ENCODE data around the gene ZMIZ2. TPM values are rescaled to one million over a fixed set of nuclear protein-coding genes. Genes with fewer than 3 reads are reported as not detected.
"Not testable (repeated sequence)": the region's sequence is repeated elsewhere in the genome, so short reads cannot be mapped to it uniquely, and the experiment has no call there.

Gene ZMIZ2
- total RNA-seq, 1 donor from 2014 or later, result 54.3 TPM

DNA sequence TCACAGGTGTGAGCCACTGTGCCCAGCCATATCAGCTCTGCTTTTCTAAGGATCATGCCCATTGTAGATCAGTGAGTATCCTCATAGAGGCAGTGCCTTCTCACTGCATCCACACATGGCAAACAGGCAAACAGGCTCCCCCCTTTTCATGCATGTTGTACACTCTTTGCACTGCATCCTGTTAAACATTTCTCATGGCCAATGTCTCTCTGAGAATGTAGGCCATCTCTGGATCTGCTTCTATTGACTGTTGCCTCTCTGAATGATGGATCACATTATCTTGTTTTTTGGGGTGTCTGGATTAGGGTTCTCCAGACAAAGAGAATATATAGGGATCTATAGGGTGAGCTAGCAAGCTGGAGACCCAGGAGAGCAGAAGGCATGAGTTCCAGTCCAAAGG, 34.8 kb downstream of the ZMIZ2 start:
- H3K27ac ChIP-seq, result no peak overlapping the region
- no peak overlapping the region for H3K4me3 ChIP-seq
- TF ChIP-seq POLR2A (IDR thresholded peaks at IDR 0.05) (no peak), POLR2AphosphoS5 (IDR thresholded peaks at IDR 0.05; ENCODE audit: insufficient read depth in 1 of 2, low read depth in 1 of 2) (no peak)
- TF ChIP-seq, protein P1, sequence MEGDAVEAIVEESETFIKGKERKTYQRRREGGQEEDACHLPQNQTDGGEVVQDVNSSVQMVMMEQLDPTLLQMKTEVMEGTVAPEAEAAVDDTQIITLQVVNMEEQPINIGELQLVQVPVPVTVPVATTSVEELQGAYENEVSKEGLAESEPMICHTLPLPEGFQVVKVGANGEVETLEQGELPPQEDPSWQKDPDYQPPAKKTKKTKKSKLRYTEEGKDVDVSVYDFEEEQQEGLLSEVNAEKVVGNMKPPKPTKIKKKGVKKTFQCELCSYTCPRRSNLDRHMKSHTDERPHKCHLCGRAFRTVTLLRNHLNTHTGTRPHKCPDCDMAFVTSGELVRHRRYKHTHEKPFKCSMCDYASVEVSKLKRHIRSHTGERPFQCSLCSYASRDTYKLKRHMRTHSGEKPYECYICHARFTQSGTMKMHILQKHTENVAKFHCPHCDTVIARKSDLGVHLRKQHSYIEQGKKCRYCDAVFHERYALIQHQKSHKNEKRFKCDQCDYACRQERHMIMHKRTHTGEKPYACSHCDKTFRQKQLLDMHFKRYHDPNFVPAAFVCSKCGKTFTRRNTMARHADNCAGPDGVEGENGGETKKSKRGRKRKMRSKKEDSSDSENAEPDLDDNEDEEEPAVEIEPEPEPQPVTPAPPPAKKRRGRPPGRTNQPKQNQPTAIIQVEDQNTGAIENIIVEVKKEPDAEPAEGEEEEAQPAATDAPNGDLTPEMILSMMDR (IDR thresholded peaks at IDR 0.05), result no peak
- H3K36me3 ChIP-seq, result no peaks in the 10 kb centered on the region
- H3K27me3 ChIP-seq, result no peaks in the 10 kb centered on the region
- H3K4me1 ChIP-seq, result no peaks in the 10 kb centered on the region
- peaks cover 9% of the 10 kb centered on the region for H3K9me3 ChIP-seq
- no peak for DNase-seq (ENCODE audit: extremely low spot score in 2 of 2)
- intact Hi-C loops (cut with DNase I), result no loop called here

DNA sequence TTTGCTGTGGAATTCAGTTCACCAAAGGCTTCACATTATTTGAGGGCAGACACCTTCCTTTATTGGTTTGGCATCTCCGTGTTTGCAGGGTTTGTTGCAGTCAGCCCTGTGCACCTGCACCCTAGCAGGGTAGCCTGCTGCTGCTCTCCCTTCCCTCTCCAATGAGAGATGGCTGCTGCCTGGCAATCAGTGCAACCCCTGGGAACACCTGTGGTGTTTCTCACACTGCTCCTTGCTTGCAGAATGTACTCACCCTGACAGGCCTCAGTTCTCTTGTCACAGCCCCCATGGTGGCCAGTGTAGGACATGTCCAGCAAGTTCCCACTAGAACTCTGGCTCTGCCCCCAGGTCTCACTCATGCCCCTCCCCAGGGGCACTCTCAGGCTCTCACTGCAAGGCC, 35.7 kb downstream of the ZMIZ2 start:
- H3K27ac ChIP-seq, result no peak overlapping the region
- peaks cover 9% of the 10 kb centered on the region for H3K9me3 ChIP-seq
- intact Hi-C loops (cut with DNase I), result no loop called here
- TF ChIP-seq POLR2A (IDR thresholded peaks at IDR 0.05), result no peak
- TF ChIP-seq, protein P1 (IDR thresholded peaks at IDR 0.05), result no peak
- TF ChIP-seq POLR2AphosphoS5 (IDR thresholded peaks at IDR 0.05; ENCODE audit: insufficient read depth in 1 of 2, low read depth in 1 of 2), result no peak
- no peaks in the 10 kb centered on the region for H3K36me3 ChIP-seq
- H3K4me3 ChIP-seq, result no peak overlapping the region
- no peaks in the 10 kb centered on the region for H3K4me1 ChIP-seq
- DNase-seq (ENCODE audit: extremely low spot score in 2 of 2), result no peak
- H3K27me3 ChIP-seq, result no peaks in the 10 kb centered on the region

DNA sequence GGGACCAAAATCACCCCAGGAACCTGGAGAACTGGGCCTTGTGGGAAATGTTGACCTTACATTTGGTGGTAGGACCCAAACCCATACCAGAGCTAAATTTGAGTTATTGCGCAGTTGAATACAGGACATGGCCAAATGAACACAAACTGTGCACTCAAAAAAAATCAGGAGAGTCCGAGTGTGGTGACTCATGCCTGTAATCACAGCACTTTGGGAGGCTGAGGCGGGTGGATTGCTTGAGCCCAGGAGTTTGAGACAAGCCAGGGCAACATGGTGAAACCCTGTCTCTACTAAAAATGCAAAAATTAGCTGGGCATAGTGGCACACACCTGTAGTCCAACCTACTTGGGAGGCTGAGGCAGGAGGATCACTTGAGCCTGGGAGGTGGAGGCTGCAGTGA, 36.6 kb downstream of the ZMIZ2 start:
- H3K27me3 ChIP-seq; DNase-seq (ENCODE audit: extremely low spot score in 2 of 2); H3K4me3 ChIP-seq; H3K9me3 ChIP-seq; H3K36me3 ChIP-seq; H3K27ac ChIP-seq; intact Hi-C loops (cut with DNase I); H3K4me1 ChIP-seq: not testable (repeated sequence)

DNA sequence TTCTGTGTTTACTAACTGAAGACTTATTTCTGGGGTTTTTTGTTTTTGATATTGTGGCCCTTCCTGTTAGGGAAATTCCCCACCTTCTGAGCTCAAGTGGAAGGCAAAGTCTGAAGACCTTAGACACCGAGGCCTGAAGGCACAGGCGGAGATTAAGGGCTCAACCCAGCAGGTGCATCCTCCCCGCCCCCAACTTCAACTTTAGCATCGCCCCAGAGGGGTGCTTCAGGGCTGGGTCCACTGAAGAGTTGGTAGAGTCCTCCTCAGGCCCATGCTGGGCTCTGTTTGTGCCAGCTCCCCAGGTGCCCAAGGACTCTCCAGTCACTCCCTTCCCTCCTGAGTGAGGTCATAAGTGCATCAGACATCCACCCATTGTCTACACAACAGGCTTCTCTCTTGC, 38.4 kb downstream of the ZMIZ2 start:
- intact Hi-C loops (cut with DNase I), result no loop called here
- no peak overlapping the region for H3K4me3 ChIP-seq
- peaks cover 9% of the 10 kb centered on the region for H3K9me3 ChIP-seq
- H3K27me3 ChIP-seq, result no peaks in the 10 kb centered on the region
- DNase-seq (ENCODE audit: extremely low spot score in 2 of 2), result no peak
- H3K36me3 ChIP-seq, result no peaks in the 10 kb centered on the region
- H3K4me1 ChIP-seq, result no peaks in the 10 kb centered on the region
- no peak for TF ChIP-seq POLR2AphosphoS5 (IDR thresholded peaks at IDR 0.05; ENCODE audit: insufficient read depth in 1 of 2, low read depth in 1 of 2)
- no peak overlapping the region for H3K27ac ChIP-seq

DNA sequence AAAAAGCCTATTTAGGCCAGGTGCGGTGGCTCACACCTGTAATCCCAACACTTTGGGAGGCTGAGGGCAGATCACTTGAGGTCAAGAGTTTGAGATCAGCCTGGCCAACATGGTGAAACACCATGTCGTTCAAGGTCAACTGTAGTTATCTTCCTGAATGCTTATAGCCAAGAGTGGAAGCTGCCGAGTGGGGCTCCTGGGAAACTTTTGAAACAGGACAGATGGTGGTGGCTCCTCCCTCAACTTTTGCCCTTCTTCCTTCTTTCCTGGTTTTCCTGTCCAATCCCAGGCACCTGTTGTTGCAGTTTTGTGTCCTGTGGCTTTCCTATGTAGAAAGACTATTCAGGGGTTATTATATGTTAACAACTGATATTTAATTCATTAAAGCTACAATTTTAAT, 39.1 kb downstream of the ZMIZ2 start:
- no peaks in the 10 kb centered on the region for H3K27me3 ChIP-seq
- DNase-seq (ENCODE audit: extremely low spot score in 2 of 2), result no peak
- TF ChIP-seq POLR2AphosphoS5 (IDR thresholded peaks at IDR 0.05; ENCODE audit: insufficient read depth in 1 of 2, low read depth in 1 of 2) (no peak), POLR2A (IDR thresholded peaks at IDR 0.05) (no peak)
- TF ChIP-seq, protein P1 (IDR thresholded peaks at IDR 0.05), result no peak
- peaks cover 9% of the 10 kb centered on the region for H3K9me3 ChIP-seq
- H3K4me1 ChIP-seq, result no peaks in the 10 kb centered on the region
- intact Hi-C loops (cut with DNase I), result no loop called here
- no peak overlapping the region for H3K27ac ChIP-seq
- H3K4me3 ChIP-seq, result no peak overlapping the region
- H3K36me3 ChIP-seq, result no peaks in the 10 kb centered on the region

DNA sequence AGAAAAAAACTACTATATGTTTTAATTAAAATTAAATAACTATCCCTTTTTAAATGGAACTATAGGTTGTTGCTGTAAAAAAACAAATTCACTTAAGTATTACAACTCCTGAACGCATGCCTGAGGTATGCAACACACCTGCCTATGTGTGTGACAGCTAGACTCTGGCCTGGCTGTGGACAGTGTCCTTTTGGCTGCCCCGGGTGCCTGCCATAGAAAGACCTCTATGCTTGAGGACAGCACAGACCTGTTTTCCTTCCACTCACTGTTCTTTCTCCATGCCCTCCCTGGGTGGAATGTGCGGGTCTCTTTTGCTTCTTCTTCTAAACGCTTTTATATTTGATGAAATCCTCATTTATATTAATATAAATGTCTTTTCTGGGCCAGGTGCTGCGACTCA, 41.3 kb downstream of the ZMIZ2 start:
- Histone ChIP-seq H3K27ac (no peak overlapping the region), H3K4me1 (no peaks in the 10 kb centered on the region), H3K27me3 (no peaks in the 10 kb centered on the region), H3K36me3 (no peaks in the 10 kb centered on the region), H3K9me3 (no peaks in the 10 kb centered on the region), H3K4me3 (no peak overlapping the region)
- TF ChIP-seq POLR2A (IDR thresholded peaks at IDR 0.05), result no peak
- intact Hi-C loops (cut with DNase I), result no loop called here
- no peak for DNase-seq (ENCODE audit: extremely low spot score in 2 of 2)

Data from vagina (tissue), 2 donors.